ENCODE measurements around the gene PHLDA1.

The PHLDA1 gene

DNA sequence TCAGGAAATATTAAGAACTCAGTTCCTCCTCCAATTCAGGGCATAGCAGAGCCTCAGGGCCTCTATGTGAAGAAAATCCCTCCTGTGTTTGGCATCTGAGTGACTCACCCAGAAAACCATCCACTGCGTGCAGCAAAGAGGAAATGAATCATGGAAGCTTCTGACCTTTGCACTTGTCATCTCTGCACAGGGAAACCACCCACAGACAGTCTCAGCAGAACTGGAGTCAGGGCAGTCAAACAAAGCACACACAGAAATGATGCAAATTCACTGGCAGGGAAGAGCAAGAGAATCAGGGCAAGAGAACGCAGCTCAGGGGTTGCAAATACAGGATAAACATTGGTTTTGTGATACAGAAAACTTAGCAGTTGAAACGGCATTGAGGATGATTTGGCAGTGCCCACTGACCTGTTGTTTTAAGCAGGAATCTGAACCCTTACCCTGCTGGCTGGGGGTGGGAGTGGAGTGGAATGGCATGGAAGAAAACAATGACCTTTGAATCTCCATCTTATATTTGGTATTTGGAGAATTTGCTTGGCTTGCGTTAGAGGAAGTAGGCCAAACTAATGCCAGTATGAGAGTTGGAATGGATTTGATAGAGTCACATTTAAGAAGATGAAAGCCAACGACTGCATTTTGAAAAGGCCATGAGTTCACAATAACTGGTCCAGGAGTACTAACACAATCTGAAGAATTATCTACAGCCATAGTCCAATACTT, 53.5 kb downstream of the PHLDA1 start:
- Mint-ChIP-seq H3K4me1 (peaks cover 87% of the 10 kb centered on the region), H3K36me3 (ENCODE audit: low read depth) (no peaks in the 10 kb centered on the region), H3K27ac (peak overlapping the region; percentile 100), H3K9me3 (peaks cover 5% of the 10 kb centered on the region), H3K4me3 (peak overlapping the region; percentile 76), H3K27me3 (no peaks in the 10 kb centered on the region)
- peak; percentile 69 for DNase-seq
- ATAC-seq: peak; percentile 75

DNA sequence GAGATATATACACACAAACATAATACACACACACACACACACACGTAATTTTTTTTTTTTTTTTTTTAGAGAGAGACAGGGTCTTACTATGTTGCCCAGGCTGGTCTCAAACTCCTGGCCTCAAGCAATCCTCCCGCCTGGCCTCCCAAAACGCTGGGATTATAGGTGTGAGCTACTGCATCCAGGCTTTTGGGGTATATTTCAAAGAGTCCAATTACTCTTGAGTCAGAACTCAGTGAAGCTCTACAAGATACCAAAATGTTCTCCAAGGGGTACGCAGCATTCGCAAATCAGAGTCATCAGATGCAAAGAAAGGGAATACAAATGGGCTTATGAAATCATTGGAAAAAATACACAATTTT, 54.0 kb downstream of the PHLDA1 start:
- peak overlapping the region; percentile 76 for H3K4me3 Mint-ChIP-seq
- peaks cover 87% of the 10 kb centered on the region for H3K4me1 Mint-ChIP-seq
- H3K9me3 Mint-ChIP-seq: peaks cover 8% of the 10 kb centered on the region
- H3K27ac Mint-ChIP-seq: peak overlapping the region; percentile 100
- H3K36me3 Mint-ChIP-seq (ENCODE audit: low read depth): no peaks in the 10 kb centered on the region
- ATAC-seq (no peak), DNase-seq (no peak)
- H3K27me3 Mint-ChIP-seq: no peaks in the 10 kb centered on the region

- peak overlapping the region; percentile 100 for H3K27ac Mint-ChIP-seq
- no peak for DNase-seq
- peaks cover 86% of the 10 kb centered on the region for H3K4me1 Mint-ChIP-seq
- H3K36me3 Mint-ChIP-seq (ENCODE audit: low read depth): peaks cover 6% of the 10 kb centered on the region
- no peak overlapping the region for H3K4me3 Mint-ChIP-seq
- no peak for ATAC-seq
- no peaks in the 10 kb centered on the region for H3K27me3 Mint-ChIP-seq
- H3K9me3 Mint-ChIP-seq: peaks cover 14% of the 10 kb centered on the region
Observed at GRCh38 chr12:75976913-75977312, 54.7 kb downstream of the PHLDA1 start.

DNA sequence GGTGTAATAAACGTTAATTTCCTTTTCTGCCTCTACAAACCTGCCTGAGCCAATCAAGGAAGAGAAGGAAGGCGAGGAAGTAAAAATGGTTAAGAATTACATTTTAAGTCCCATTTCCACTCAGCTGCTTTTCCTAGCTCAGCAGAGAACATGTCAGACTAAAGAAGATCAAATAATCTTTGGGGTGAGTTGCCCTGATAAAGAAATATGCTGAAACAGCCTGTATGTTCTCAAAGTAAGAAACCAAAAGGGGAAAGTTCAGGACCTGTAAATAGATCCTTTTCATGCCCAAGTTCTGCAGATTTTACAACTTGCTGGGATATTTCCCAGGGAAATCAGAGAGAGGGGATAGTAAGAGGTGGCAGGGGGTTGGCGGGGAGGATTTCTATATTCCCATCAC, 55.5 kb downstream of the PHLDA1 start:
- no peaks in the 10 kb centered on the region for H3K27me3 Mint-ChIP-seq
- DNase-seq (no peak), ATAC-seq (no peak)
- H3K4me1 Mint-ChIP-seq: peaks cover 86% of the 10 kb centered on the region
- no peak overlapping the region for H3K4me3 Mint-ChIP-seq
- H3K27ac Mint-ChIP-seq: peak overlapping the region; percentile 100
- peaks cover 21% of the 10 kb centered on the region for H3K9me3 Mint-ChIP-seq
- H3K36me3 Mint-ChIP-seq (ENCODE audit: low read depth): peaks cover 14% of the 10 kb centered on the region

GRCh38 chr12:75975702-75976101, 55.9 kb downstream of the PHLDA1 start:
- Mint-ChIP-seq H3K9me3 (peaks cover 23% of the 10 kb centered on the region), H3K27me3 (no peaks in the 10 kb centered on the region), H3K36me3 (ENCODE audit: low read depth) (peaks cover 16% of the 10 kb centered on the region), H3K4me3 (no peak overlapping the region), H3K27ac (no peak overlapping the region), H3K4me1 (peaks cover 86% of the 10 kb centered on the region)
- ATAC-seq (no peak), DNase-seq (no peak)

All from activated naive CD8-positive, alpha-beta T cell treated with anti-CD3 and anti-CD28 coated beads, Interleukin-2, amount 50 U/mL, for 24 hours (primary cell).